ENCODE measurements around the gene PPP1R12B.

DNA sequence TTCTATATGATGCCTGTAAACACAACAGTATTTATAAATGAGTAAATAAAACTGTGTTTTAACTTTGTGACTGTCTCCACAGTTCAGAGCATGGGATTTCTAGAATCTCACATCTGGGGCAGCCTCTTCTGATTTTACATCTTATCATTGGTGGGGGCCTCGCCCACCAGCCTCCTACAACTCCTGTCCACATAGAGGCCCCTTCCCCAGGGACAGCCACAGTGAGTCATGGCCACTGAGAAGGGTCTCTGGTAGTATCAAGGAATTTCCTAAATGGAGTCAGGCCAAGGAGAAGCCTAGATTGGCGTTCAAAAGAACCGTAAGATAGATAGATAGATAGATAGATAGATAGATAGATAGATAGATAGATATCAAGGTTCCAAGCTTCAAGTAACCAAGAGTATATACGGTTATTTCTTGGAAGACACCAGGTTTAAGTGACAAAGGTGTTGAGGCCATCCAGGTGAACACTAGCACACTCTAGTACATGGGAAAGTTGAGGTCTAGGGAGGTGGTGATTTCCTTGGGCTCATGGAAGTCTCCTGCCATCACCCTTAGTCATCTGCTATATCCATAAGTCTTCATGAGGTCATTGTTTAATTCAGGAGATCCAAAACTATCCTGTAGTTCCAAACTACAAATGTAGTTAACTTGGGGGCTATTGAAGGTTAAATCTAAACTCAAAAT lies 240.1 kb downstream of the PPP1R12B start:
- TF ChIP-seq, protein P1, sequence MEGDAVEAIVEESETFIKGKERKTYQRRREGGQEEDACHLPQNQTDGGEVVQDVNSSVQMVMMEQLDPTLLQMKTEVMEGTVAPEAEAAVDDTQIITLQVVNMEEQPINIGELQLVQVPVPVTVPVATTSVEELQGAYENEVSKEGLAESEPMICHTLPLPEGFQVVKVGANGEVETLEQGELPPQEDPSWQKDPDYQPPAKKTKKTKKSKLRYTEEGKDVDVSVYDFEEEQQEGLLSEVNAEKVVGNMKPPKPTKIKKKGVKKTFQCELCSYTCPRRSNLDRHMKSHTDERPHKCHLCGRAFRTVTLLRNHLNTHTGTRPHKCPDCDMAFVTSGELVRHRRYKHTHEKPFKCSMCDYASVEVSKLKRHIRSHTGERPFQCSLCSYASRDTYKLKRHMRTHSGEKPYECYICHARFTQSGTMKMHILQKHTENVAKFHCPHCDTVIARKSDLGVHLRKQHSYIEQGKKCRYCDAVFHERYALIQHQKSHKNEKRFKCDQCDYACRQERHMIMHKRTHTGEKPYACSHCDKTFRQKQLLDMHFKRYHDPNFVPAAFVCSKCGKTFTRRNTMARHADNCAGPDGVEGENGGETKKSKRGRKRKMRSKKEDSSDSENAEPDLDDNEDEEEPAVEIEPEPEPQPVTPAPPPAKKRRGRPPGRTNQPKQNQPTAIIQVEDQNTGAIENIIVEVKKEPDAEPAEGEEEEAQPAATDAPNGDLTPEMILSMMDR (optimal IDR thresholded peaks at IDR 0.05 in 1 of 3, IDR thresholded peaks at IDR 0.05 in 1 of 3, conservative IDR thresholded peaks at IDR 0.05 in 1 of 3; ENCODE audit: extremely low read depth in 1 of 3, insufficient read depth in 2 of 3, low read length in 3 of 3), result no peak
- TF ChIP-seq EZH2 (IDR thresholded peaks at IDR 0.05; ENCODE audit: low read length), result no peak

Data from keratinocyte (primary cell).